GM12874 (cell line): Measurements from ENCODE around the gene ANKS1A.

Experiments
- TF ChIP-seq, protein P1 (sequence below): IDR thresholded peaks from 2 replicates; pipeline ENCODE4 v1.5.1; 2011; ENCODE audit warnings: low read depth, mild to moderate bottlenecking, control low read depth, low read length, moderate library complexity; ENCODE audit not compliant: insufficient read depth

ANKS1A gene

DNA sequence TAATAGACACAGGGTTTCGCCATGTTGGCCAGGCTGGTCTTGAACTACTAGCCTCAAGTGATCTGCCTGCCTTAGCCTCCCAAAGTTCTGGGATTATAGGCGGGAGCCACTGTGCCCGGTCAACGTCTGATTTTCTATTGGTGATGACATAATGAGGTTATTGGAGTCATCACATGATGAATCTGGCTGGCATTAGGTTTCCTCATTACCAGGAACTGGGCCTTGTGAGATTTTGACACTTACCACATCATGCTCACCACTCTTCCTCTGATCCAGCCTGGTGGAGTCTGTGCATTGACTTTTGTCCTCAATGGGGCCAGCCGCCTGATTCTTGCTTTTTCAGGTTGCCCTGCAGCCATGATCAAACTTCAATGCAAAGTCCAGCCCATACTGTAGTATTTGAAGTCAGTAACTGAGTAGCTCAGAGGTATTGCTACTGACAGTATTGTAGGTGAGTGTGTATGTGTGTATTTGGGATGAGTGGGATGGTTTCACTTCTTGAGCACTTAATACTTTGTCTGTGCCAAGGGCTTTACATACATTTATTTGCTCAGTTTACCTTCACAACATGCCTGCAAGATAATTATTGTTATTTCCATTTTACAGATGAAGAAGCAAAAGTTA lies 16.0 kb downstream of the ANKS1A start:
- TF ChIP-seq, protein P1, sequence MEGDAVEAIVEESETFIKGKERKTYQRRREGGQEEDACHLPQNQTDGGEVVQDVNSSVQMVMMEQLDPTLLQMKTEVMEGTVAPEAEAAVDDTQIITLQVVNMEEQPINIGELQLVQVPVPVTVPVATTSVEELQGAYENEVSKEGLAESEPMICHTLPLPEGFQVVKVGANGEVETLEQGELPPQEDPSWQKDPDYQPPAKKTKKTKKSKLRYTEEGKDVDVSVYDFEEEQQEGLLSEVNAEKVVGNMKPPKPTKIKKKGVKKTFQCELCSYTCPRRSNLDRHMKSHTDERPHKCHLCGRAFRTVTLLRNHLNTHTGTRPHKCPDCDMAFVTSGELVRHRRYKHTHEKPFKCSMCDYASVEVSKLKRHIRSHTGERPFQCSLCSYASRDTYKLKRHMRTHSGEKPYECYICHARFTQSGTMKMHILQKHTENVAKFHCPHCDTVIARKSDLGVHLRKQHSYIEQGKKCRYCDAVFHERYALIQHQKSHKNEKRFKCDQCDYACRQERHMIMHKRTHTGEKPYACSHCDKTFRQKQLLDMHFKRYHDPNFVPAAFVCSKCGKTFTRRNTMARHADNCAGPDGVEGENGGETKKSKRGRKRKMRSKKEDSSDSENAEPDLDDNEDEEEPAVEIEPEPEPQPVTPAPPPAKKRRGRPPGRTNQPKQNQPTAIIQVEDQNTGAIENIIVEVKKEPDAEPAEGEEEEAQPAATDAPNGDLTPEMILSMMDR: no peak

GRCh38 chr6:34906826-34907225 lies 17.8 kb downstream of the ANKS1A start:
- TF ChIP-seq, protein P1: no peak

GRCh38 chr6:34908194-34908593 lies 19.1 kb downstream of the ANKS1A start:
- TF ChIP-seq, protein P1: no peak

DNA sequence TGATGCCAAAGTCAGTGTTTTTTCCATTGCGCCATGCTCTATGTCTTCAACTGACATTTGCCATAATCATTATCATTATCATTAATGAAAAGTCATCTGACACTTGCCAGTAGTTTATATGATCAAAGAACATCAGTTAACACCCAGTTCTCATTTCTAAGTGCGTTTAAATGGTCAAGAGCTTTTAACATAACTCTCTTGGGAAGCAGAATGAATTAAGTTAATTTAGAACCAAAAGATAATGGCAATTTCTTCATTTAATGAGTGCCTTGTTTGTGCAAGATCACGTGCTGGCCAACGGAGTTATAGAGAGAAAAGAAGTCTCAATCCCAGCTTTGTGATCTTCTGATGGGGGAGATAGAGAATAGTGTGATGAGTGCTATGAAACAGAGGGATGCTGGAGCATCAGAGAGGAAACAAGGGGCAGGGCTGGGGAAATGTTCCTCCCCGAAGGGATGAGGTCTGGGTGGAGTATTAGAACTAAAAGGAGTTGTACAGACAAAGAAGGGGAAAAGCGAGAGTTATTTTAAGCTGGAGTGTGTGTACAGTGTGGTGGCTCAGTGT lies 20.3 kb downstream of the ANKS1A start:
- TF ChIP-seq, protein P1: no peak

DNA sequence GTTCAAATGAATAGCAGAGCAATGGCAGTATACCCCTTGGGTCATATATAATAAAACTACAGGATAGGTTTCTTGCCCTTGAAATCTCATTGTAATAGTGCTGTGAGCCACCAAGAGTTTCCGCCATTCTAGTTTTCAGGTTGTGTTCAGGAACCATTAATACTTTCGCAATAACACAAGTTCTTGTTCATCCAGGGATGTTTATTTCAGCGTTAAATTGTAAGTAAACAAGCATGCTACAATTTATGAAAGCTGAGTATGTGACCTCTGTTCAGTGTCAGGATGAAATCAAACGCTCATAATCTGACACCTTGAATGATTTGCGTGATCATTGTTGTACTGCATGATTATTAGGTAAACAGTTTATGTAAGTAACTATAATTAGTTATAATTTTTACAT lies 22.8 kb downstream of the ANKS1A start:
- TF ChIP-seq, protein P1: no peak

DNA sequence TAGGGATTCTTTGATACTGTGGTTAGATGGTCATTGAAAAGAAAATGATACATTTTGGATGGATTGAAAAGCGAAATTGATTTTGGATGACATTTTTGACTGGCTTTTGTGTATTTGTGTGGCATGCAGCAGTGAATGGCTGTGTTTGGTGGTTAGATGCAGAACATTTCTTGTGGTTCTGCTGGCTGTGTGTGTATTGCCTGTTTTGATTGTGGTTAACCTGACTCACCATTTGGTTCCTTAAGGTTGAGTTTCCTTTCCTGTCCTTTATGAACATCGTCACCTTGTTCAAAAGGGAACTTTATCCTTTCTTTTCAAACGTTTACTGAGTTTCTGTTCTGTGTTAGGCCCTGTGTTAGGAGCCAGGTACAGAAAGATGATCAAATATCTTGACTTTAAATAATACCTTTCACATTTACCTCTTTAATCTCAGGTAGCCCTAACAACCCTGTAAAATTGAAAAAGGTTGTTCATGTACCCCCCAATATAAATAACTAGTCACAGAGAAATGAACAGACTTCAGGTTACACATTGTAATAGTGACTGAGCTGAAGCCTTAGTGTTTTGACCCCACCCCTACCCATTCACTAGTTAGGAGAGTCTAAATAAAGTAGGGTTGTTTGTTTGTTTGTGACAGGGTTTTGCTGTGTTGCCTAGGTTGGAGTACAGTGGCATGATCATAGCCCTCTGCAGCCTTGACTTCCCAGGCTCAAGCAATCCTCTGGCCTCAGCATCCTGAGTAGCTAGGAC lies 23.8 kb downstream of the ANKS1A start:
- TF ChIP-seq, protein P1: no peak

GRCh38 chr6:34914358-34914757 lies 25.3 kb downstream of the ANKS1A start:
- TF ChIP-seq, protein P1: no peak
